ENCODE data around the gene SPTBN1. TPM values are rescaled to one million over a fixed set of nuclear protein-coding genes. Genes with fewer than 3 reads are reported as not detected.

SPTBN1 gene
- total and polyA plus RNA-seq, 2 experiments from 2014 or later = 58.1 to 204 TPM

- TF ChIP-seq, protein P1, sequence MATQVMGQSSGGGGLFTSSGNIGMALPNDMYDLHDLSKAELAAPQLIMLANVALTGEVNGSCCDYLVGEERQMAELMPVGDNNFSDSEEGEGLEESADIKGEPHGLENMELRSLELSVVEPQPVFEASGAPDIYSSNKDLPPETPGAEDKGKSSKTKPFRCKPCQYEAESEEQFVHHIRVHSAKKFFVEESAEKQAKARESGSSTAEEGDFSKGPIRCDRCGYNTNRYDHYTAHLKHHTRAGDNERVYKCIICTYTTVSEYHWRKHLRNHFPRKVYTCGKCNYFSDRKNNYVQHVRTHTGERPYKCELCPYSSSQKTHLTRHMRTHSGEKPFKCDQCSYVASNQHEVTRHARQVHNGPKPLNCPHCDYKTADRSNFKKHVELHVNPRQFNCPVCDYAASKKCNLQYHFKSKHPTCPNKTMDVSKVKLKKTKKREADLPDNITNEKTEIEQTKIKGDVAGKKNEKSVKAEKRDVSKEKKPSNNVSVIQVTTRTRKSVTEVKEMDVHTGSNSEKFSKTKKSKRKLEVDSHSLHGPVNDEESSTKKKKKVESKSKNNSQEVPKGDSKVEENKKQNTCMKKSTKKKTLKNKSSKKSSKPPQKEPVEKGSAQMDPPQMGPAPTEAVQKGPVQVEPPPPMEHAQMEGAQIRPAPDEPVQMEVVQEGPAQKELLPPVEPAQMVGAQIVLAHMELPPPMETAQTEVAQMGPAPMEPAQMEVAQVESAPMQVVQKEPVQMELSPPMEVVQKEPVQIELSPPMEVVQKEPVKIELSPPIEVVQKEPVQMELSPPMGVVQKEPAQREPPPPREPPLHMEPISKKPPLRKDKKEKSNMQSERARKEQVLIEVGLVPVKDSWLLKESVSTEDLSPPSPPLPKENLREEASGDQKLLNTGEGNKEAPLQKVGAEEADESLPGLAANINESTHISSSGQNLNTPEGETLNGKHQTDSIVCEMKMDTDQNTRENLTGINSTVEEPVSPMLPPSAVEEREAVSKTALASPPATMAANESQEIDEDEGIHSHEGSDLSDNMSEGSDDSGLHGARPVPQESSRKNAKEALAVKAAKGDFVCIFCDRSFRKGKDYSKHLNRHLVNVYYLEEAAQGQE (IDR thresholded peaks at IDR 0.05; ENCODE audit: unreplicated experiment) = no peak
- TF ChIP-seq JUNB (IDR thresholded peaks at IDR 0.05; ENCODE audit: unreplicated experiment) (no peak), STAT1 (IDR thresholded peaks at IDR 0.05; ENCODE audit: unreplicated experiment) (no peak), ZNF331 (CRISPR knock-in tag; IDR thresholded peaks at IDR 0.05; ENCODE audit: low read depth) (no peak), POLR2AphosphoS5 (IDR thresholded peaks at IDR 0.05; ENCODE audit: low read depth) (no peak)
- TF ChIP-seq, protein P2, sequence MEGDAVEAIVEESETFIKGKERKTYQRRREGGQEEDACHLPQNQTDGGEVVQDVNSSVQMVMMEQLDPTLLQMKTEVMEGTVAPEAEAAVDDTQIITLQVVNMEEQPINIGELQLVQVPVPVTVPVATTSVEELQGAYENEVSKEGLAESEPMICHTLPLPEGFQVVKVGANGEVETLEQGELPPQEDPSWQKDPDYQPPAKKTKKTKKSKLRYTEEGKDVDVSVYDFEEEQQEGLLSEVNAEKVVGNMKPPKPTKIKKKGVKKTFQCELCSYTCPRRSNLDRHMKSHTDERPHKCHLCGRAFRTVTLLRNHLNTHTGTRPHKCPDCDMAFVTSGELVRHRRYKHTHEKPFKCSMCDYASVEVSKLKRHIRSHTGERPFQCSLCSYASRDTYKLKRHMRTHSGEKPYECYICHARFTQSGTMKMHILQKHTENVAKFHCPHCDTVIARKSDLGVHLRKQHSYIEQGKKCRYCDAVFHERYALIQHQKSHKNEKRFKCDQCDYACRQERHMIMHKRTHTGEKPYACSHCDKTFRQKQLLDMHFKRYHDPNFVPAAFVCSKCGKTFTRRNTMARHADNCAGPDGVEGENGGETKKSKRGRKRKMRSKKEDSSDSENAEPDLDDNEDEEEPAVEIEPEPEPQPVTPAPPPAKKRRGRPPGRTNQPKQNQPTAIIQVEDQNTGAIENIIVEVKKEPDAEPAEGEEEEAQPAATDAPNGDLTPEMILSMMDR (conservative IDR thresholded peaks at IDR 0.05; ENCODE audit: low read depth in 2 of 2) = no peak
- TF ChIP-seq, protein P3, sequence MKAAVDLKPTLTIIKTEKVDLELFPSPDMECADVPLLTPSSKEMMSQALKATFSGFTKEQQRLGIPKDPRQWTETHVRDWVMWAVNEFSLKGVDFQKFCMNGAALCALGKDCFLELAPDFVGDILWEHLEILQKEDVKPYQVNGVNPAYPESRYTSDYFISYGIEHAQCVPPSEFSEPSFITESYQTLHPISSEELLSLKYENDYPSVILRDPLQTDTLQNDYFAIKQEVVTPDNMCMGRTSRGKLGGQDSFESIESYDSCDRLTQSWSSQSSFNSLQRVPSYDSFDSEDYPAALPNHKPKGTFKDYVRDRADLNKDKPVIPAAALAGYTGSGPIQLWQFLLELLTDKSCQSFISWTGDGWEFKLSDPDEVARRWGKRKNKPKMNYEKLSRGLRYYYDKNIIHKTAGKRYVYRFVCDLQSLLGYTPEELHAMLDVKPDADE (IDR thresholded peaks at IDR 0.05) = no peak
These were observed 227.5 kb downstream of the SPTBN1 start (continued) for GRCh38 chr2:54683596-54683995.

GRCh38 chr2:54685263-54685775 lies 229.2 kb downstream of the SPTBN1 start:
- Histone ChIP-seq H3K4me1 (ENCODE audit: insufficient read depth) (no peaks in the 10 kb centered on the region), H3F3A (replicated peaks; ENCODE audit: low read depth) (no peaks in the 10 kb centered on the region), H4K20me1 (replicated peaks; ENCODE audit: insufficient read depth) (no peaks in the 10 kb centered on the region), H2AFZ (no peak overlapping the region), H3K4me2 (no peak overlapping the region), H3K27ac (ENCODE audit: low read depth) (no peak overlapping the region), H3K36me3 (ENCODE audit: insufficient read depth) (no peaks in the 10 kb centered on the region), H3K9me2 (ENCODE audit: insufficient read depth) (0 out of 2 replicates have a peak, but pooled peaks cover 10% of the 10 kb centered on the region), H3K4me3 (no peak overlapping the region), H3K79me2 (replicated peaks; ENCODE audit: insufficient read depth) (no peaks in the 10 kb centered on the region), H3K27me3 (ENCODE audit: insufficient read depth) (no peaks in the 10 kb centered on the region)
- peaks cover 2% of the 10 kb centered on the region for H3K27me3 Mint-ChIP-seq (ENCODE audit: insufficient read depth, low read depth, poor library complexity)
- no peaks in the 10 kb centered on the region for H3K36me3 Mint-ChIP-seq (ENCODE audit: low read depth)
- no peak overlapping the region for H3K27ac Mint-ChIP-seq
- H3K4me1 Mint-ChIP-seq = no peaks in the 10 kb centered on the region
- no peaks in the 10 kb centered on the region for H3K9me3 Mint-ChIP-seq
- DNase-seq (ENCODE audit: low spot score) (no peak), ATAC-seq (no peak)
- no peak overlapping the region for H3K4me3 Mint-ChIP-seq
- TF ChIP-seq STAT1 (IDR thresholded peaks at IDR 0.05; ENCODE audit: unreplicated experiment) (no peak), EZH2phosphoT487 (IDR thresholded peaks at IDR 0.05; ENCODE audit: unreplicated experiment) (no peak), ZNF114 (CRISPR knock-in tag; IDR thresholded peaks at IDR 0.05) (no peak), CREB1 (CRISPR knock-in tag; IDR thresholded peaks at IDR 0.05; ENCODE audit: low read depth) (no peak), POLR2AphosphoS5 (IDR thresholded peaks at IDR 0.05; ENCODE audit: low read depth) (no peak), NANOG (IDR thresholded peaks at IDR 0.05; ENCODE audit: borderline replicate concordance) (no peak), JUNB (IDR thresholded peaks at IDR 0.05; ENCODE audit: unreplicated experiment) (no peak), EZH2 (IDR thresholded peaks at IDR 0.05; ENCODE audit: low read depth, unreplicated experiment) (no peak), ZNF331 (CRISPR knock-in tag; IDR thresholded peaks at IDR 0.05; ENCODE audit: low read depth) (no peak)
- TF ChIP-seq, protein P3 (IDR thresholded peaks at IDR 0.05) = no peak
- TF ChIP-seq, protein P2 (conservative IDR thresholded peaks at IDR 0.05; ENCODE audit: low read depth in 2 of 2) = no peak
- TF ChIP-seq, protein P1 (IDR thresholded peaks at IDR 0.05; ENCODE audit: unreplicated experiment) = no peak

All from GM23338 (cell line).